Measurements from ENCODE around the gene TRMT6.

DNA sequence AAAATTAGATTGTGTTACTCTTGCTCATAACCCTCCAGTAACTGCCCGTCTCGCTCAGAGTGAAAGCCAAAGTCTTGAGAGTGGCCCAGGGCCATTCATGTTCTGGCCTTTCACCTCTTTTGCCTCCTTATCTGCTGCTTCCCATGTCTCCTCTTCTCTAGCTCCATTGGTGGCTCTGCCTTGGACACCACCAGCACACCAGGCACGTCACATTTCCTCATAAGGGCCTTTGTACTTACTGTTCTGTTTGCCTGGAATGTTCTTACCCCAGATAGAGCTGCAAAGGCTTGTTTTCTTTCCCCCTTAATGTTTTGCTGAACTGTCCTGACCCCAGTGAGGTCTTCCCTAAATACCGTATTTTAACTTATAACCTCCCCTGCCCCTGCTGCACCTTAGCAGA is 29.5 kb upstream of the TRMT6 start:
- TF ChIP-seq POLR2A (IDR thresholded peaks at IDR 0.05) = no peak
- TF ChIP-seq, protein P1, sequence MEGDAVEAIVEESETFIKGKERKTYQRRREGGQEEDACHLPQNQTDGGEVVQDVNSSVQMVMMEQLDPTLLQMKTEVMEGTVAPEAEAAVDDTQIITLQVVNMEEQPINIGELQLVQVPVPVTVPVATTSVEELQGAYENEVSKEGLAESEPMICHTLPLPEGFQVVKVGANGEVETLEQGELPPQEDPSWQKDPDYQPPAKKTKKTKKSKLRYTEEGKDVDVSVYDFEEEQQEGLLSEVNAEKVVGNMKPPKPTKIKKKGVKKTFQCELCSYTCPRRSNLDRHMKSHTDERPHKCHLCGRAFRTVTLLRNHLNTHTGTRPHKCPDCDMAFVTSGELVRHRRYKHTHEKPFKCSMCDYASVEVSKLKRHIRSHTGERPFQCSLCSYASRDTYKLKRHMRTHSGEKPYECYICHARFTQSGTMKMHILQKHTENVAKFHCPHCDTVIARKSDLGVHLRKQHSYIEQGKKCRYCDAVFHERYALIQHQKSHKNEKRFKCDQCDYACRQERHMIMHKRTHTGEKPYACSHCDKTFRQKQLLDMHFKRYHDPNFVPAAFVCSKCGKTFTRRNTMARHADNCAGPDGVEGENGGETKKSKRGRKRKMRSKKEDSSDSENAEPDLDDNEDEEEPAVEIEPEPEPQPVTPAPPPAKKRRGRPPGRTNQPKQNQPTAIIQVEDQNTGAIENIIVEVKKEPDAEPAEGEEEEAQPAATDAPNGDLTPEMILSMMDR (IDR thresholded peaks at IDR 0.05 in 4 of 5, conservative IDR thresholded peaks at IDR 0.05 in 1 of 5) = no peak
